Measurements from ENCODE around the gene PCAT6.

Gene PCAT6

GRCh38 chr1:202810615-202811295, at the start of gene PCAT6:
PCAT6 (plus strand) TSS chr1:202810954.
- H3K4me3 ChIP-seq (ENCODE audit: low read depth, low read length), result peak within 1 kb of the TSS; percentile 76
- TF ChIP-seq CTCF (IDR thresholded peaks at IDR 0.05; ENCODE audit: low read depth, low read length), result no peak

GRCh38 chr1:202762019-202762418, 48.7 kb upstream of the PCAT6 start:
- no peak for TF ChIP-seq CTCF (IDR thresholded peaks at IDR 0.05; ENCODE audit: low read depth, low read length)
- no peak overlapping the region for H3K4me3 ChIP-seq (ENCODE audit: low read depth, low read length)

- no peak overlapping the region for H3K4me3 ChIP-seq (ENCODE audit: low read depth, low read length)
- no peak for TF ChIP-seq CTCF (IDR thresholded peaks at IDR 0.05; ENCODE audit: low read depth, low read length)
Measured at GRCh38 chr1:202765721-202766120, 45.0 kb upstream of the PCAT6 start.

- no peak for TF ChIP-seq CTCF (IDR thresholded peaks at IDR 0.05; ENCODE audit: low read depth, low read length)
Measured at GRCh38 chr1:202770135-202770534, 40.6 kb upstream of the PCAT6 start.

GRCh38 chr1:202781180-202781579, 29.6 kb upstream of the PCAT6 start:
- TF ChIP-seq CTCF (IDR thresholded peaks at IDR 0.05; ENCODE audit: low read depth, low read length), result no peak
- H3K4me3 ChIP-seq (ENCODE audit: low read depth, low read length), result no peak overlapping the region

More at GRCh38 chr1:202770135-202770534, 40.6 kb upstream of the PCAT6 start:
- no peak overlapping the region for H3K4me3 ChIP-seq (ENCODE audit: low read depth, low read length)

GRCh38 chr1:202786804-202787203, 23.9 kb upstream of the PCAT6 start:
- no peak for TF ChIP-seq CTCF (IDR thresholded peaks at IDR 0.05; ENCODE audit: low read depth, low read length)
- no peak overlapping the region for H3K4me3 ChIP-seq (ENCODE audit: low read depth, low read length)

GRCh38 chr1:202788800-202789199, 22.0 kb upstream of the PCAT6 start:
- TF ChIP-seq CTCF (IDR thresholded peaks at IDR 0.05; ENCODE audit: low read depth, low read length), result no peak
- no peak overlapping the region for H3K4me3 ChIP-seq (ENCODE audit: low read depth, low read length)
